GM18507 (cell line): ENCODE results near the gene HOXB2.
A peak's percentile ranks its signal among the peaks of the same experiment; 100 is the strongest.

Experiments
- DNase-seq: peaks from one replicate; pipeline ENCODE4 v3.0.0; 2011; ENCODE audit warnings: low read depth; ENCODE audit not compliant: insufficient read length; ENCODE audit errors: extremely low spot score
- FAIRE-seq: peaks from 2 replicates; lab custom pipeline; 2011; peaks lifted over from hg19 to GRCh38; lab: Jason Lieb, UNC

The HOXB2 gene

GRCh38 chr17:48579760-48580554, 35.0 kb upstream of the HOXB2 start:
- DNase-seq = no peak
- FAIRE-seq = peak; percentile 56

- no peak for FAIRE-seq
Observed at GRCh38 chr17:48579471-48579759, 34.5 kb upstream of the HOXB2 start.

GRCh38 chr17:48578616-48579470, 33.9 kb upstream of the HOXB2 start:
- no peak for DNase-seq
- peak; percentile 71 for FAIRE-seq

More at GRCh38 chr17:48579471-48579759, 34.5 kb upstream of the HOXB2 start:
- no peak for DNase-seq

- peak; percentile 89 for FAIRE-seq
- no peak for DNase-seq
Observed at GRCh38 chr17:48577946-48578615, 33.2 kb upstream of the HOXB2 start, which contains the start of gene HOXB4. HOXB4 (minus strand) TSS chr17:48578350; CDS start chr17:48578319, 31 bp downstream.

DNA sequence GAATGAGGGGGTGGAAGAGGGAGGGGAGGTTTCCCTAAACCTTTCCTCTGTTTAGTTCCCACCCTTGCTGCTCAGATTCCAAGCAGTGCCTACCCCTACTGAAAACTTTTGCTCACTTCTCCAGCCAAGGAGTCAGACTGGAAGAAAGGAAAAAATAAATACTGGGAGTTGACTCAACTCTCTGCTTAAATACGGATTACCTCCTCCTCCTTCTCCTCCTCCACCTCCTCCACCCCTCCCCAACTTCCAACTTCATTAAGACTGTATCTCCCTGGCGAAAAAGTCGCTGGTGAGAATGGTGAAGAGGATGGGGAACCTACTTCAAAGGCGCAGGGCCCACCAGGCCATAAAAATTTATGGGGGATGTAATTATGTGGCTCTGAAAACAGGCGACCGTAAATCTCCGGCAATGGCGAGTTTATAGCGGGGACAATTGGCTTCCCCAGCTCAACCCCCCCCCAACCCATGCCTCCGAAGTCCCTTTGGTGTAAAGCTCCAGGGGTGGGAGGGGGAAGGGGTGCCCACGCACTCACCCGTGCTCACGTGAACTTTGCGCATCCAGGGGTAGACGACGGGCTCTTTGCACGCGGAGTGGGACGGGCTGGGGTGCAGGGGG, 32.5 kb upstream of the HOXB2 start:
- DNase-seq = no peak
- peak; percentile 26 for FAIRE-seq

- FAIRE-seq = no peak
- no peak for DNase-seq
Observed at GRCh38 chr17:48576479-48577309, 31.8 kb upstream of the HOXB2 start.

GRCh38 chr17:48575673-48576478, 31.0 kb upstream of the HOXB2 start:
- DNase-seq (no peak), FAIRE-seq (peak; percentile 60)

- DNase-seq (no peak), FAIRE-seq (no peak)
Observed at GRCh38 chr17:48575066-48575582, 30.2 kb upstream of the HOXB2 start.

DNA sequence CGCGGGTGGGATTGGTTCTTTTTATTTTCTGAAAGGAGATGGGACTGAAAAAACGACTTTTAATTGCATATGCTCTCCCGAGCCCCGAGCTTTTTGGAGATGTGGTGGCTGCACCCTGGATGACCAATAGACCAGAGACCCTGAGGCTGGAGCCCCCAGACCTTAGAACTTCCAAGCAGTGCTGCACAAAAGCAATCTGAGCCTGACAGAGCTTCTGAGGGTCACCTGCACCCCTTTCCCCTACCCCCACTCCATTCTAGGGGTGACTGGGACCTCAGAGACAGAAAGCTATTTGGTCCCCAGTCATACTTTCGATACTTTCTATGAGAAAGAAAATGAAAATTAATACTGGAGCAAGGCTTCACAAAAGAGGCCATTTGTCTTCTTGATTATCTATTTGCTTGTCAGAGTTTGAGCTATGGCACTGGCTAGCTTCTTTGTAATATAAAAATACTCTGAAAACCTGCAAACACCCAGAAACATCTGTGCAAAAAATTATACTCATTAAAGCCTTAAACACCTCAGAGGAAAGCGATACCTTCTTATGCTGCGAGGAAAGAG, 29.7 kb upstream of the HOXB2 start:
- no peak for DNase-seq
- no peak for FAIRE-seq

DNA sequence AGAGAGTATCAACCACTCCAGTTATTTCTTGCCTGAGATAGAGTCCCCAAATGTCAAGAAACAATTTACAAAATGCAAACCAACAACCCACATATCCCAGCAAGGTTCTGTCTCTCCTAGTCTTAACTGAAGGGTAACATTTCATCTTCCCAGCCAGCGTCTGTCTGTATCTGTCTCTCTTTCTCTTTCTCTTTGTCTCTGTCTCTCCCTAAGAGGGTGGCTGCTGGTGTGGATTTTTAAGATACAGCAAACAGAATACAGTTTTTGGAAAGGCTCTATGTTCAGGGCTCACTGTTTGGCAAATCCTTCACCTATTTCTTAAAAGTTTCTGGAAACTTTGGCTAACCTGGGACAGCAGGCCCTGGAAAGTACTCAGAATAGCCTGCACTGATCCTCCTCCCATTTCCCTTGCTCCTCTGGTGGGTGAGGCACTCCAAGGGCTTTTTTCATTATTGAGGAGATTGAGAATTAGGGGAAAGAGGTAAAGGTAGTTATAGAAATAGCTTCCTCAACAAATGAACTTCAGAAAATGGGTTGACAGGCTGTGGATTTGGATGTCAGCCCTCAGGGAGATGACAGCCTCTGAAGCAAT, 27.0 kb upstream of the HOXB2 start:
- FAIRE-seq (no peak), DNase-seq (no peak)

DNA sequence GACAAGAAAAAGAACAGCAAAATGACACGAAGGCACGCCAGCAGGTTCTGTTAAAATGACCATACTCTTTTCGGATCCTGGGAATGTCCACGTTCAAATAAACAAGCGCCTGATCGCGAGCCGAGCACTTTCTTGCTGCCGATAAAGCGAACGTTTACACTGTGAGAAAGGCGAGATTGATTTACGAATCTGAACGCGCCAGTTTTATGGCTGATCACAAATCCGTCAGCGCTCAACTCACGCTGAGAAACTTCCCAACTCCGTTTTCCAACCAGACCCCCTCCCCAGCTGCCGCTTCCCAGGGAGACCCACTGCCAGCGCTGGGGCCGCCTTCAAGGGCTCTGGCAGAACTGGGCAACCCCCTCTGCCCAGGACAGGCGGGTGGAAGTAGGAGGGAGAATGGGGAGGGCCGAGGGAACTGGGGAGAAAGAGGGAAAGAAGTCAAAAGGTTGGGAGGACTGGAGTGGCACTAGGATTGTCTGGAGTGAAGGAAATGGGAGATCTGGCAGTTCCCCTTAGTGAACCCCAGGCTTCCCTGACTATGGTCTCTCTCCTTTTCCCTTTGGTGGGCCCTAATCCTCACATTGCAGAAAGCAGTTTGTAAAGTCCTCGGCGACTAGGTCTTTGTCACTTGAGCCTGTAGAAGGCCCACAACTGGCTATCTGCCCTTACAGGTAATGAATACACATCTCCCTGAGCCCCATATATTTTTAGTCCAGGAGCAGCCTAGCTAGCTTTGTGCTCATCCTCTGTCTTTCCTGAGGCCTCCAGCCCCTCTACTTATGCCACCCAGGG, 26.3 kb upstream of the HOXB2 start:
- DNase-seq (no peak), FAIRE-seq (no peak)

GRCh38 chr17:48570325-48571023, 25.6 kb upstream of the HOXB2 start:
- no peak for DNase-seq
- FAIRE-seq = no peak

- no peak for FAIRE-seq
- no peak for DNase-seq
Observed at GRCh38 chr17:48569674-48570324, 24.9 kb upstream of the HOXB2 start.

GRCh38 chr17:48569240-48569582, 24.3 kb upstream of the HOXB2 start:
- no peak for FAIRE-seq
- no peak for DNase-seq

DNA sequence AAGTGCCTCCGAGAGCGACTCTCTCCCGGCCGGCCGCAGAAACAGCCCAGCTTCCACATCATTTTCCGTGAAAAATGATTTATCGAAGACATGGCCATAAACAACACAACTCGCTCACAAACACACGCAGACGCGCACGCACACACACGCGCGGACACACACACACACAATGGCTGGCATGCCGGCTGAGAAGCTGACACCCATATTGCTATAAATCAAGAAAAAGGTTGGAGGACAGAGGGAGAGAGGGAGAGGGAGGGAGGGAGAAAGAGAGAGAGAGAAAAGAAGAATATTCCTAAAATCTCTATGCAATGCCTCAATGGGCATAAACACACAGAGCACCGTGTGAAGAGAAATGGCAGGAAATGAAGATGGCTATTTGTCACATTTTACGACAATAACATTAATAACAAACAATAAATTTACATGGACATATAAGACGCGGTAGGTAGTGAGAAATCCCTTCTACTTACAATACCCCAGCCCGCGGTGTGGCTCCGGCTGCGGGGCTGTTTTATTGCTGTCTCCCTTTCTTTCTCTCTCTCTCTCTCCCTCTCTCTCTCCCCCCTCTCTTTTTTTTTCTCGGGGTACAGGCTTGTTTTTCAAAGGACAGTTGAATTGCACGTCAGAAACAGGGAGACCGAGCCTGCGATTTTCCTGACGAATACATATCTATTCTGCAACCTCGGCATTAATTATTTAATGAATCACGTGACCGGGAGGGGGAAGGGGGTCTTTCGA, 23.8 kb upstream of the HOXB2 start:
- FAIRE-seq (no peak), DNase-seq (no peak)
